ENCODE data around the gene IFI27.

GRCh38 chr14:94128216-94128839 is 17.8 kb downstream of the IFI27 start:
- TF ChIP-seq TCF12 (IDR thresholded peaks at IDR 0.05) (no peak), FOSL2 (IDR thresholded peaks at IDR 0.05; ENCODE audit: borderline replicate concordance, low read depth) (no peak), MXI1 (IDR thresholded peaks at IDR 0.05; ENCODE audit: low read depth, low read length) (no peak), RAD21 (IDR thresholded peaks at IDR 0.05; ENCODE audit: low read length) (no peak), SIN3A (IDR thresholded peaks at IDR 0.05; ENCODE audit: borderline replicate concordance, low read depth, low read length) (no peak)
- TF ChIP-seq, protein P1, sequence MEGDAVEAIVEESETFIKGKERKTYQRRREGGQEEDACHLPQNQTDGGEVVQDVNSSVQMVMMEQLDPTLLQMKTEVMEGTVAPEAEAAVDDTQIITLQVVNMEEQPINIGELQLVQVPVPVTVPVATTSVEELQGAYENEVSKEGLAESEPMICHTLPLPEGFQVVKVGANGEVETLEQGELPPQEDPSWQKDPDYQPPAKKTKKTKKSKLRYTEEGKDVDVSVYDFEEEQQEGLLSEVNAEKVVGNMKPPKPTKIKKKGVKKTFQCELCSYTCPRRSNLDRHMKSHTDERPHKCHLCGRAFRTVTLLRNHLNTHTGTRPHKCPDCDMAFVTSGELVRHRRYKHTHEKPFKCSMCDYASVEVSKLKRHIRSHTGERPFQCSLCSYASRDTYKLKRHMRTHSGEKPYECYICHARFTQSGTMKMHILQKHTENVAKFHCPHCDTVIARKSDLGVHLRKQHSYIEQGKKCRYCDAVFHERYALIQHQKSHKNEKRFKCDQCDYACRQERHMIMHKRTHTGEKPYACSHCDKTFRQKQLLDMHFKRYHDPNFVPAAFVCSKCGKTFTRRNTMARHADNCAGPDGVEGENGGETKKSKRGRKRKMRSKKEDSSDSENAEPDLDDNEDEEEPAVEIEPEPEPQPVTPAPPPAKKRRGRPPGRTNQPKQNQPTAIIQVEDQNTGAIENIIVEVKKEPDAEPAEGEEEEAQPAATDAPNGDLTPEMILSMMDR (IDR thresholded peaks at IDR 0.05), result no peak
